ENCODE data around the gene RBM45. TPM values are rescaled to one million over a fixed set of nuclear protein-coding genes. Genes with fewer than 3 reads are reported as not detected.
A peak's percentile ranks its signal among the peaks of the same experiment; 100 is the strongest.
"Not testable (repeated sequence)": the region's sequence is repeated elsewhere in the genome, so short reads cannot be mapped to it uniquely, and the experiment has no call there.

The RBM45 gene, protein sequence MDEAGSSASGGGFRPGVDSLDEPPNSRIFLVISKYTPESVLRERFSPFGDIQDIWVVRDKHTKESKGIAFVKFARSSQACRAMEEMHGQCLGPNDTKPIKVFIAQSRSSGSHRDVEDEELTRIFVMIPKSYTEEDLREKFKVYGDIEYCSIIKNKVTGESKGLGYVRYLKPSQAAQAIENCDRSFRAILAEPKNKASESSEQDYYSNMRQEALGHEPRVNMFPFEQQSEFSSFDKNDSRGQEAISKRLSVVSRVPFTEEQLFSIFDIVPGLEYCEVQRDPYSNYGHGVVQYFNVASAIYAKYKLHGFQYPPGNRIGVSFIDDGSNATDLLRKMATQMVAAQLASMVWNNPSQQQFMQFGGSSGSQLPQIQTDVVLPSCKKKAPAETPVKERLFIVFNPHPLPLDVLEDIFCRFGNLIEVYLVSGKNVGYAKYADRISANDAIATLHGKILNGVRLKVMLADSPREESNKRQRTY
- 4.9 TPM for total RNA-seq
- long read RNA-seq, partial matches to known transcripts, result 0 of 11 reads
- long read RNA-seq, other reads (novel, unspliced or antisense), result 6 of 11 reads

- ATAC-seq (ENCODE audit: poor library complexity) (peak; percentile 99), DNase-seq (peak; percentile 97)
- intact Hi-C loops (cut with DNase I), result loop anchor here (5.0 to 10.0 kb wide), 2 partner anchors 82 to 300 kb away; partner anchors contain the start of gene OSBPL6
Measured at GRCh38 chr2:178112202-178113152, at the start of gene RBM45. TSS of gene RBM45 (plus strand) at chr2:178112437. CDS start at chr2:178112547, 110 bp downstream.

DNA sequence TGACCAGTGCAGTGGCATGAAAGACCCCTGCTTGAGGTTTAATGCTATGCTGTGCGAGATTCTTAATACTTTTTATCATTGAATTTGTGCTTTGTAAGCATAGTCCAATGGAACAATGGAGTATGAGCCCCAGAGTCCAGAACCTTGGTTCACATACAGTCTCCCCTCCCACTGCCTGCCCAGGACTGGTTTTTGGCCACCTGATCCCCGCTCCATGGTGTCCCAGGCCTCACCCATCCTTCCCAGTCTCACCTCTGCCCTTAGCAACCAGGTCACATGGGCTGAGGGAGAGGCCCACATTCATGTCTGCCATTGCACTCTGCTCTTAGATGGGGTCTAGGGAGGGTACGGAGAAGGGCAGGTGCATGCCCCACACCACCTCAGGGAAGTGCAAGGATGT lies 45.9 kb upstream of the RBM45 start:
- no peak for DNase-seq
- intact Hi-C loops (cut with DNase I), result no loop called here
- no peak for ATAC-seq (ENCODE audit: poor library complexity)

GRCh38 chr2:178066890-178067669 lies 45.2 kb upstream of the RBM45 start:
- no peak for ATAC-seq (ENCODE audit: poor library complexity)

DNA sequence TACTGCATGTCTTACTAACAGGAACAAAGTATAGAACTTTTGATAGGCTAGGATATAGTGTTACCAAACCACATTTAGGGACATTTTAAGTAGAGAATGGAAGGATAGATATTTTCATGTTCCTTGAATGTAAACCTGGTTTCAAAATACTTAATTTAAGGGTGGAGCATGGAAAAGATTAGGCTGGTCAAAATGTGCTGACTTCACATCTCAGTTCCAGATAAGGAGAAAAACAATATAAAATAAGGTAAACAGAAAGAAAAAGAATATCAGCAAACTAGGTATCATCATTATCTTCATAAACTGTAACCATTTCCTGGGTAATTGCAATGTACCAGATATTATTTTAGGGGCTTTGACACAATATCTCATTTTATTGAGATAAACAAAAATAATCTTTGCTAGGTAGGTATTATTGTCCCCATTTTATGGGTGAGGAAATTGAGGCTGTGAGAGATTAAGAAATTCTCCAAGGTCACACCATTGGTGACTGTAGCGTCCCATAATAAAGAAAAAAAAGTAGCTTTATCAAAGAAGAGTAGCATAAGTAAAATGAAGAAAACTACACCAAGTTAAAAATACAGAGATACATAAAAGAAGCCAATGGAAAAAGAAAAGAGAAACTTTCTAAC lies 43.3 kb upstream of the RBM45 start:
- DNase-seq (no peak), ATAC-seq (ENCODE audit: poor library complexity) (no peak)
- intact Hi-C loops (cut with DNase I), result no loop called here

More at GRCh38 chr2:178066890-178067669, 45.2 kb upstream of the RBM45 start:
- intact Hi-C loops (cut with DNase I), result no loop called here
- no peak for DNase-seq

GRCh38 chr2:178069551-178069950 lies 42.7 kb upstream of the RBM45 start:
- DNase-seq (no peak), ATAC-seq (ENCODE audit: poor library complexity) (peak; percentile 29)
- intact Hi-C loops (cut with DNase I), result no loop called here

GRCh38 chr2:178070824-178071223 lies 41.4 kb upstream of the RBM45 start:
- intact Hi-C loops (cut with DNase I), result no loop called here
- DNase-seq (no peak), ATAC-seq (ENCODE audit: poor library complexity) (no peak)

DNA sequence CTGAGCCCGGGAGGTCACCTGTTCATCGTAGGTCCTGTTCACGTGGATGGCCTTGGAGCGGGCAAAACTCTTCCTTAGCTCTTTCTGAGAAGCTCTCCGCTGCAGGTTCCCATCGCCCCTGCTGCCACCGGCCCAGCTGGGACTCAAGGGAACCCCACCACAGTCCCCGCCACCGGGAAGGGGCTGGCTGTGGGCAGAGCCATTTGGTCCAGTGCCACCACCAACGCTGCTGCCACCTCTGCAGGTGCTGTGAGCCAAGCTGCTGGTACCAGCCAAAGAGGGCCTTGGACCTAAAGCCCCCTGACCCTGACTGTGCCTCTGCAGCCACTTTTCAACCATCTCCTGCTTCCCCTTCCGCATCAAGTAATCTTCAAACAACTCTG lies 40.2 kb upstream of the RBM45 start:
- peak; percentile 11 for ATAC-seq (ENCODE audit: poor library complexity)
- DNase-seq, result no peak
- intact Hi-C loops (cut with DNase I), result no loop called here

GRCh38 chr2:178072383-178073301 lies 39.6 kb upstream of the RBM45 start, which contains the start of gene PDE11A:
TSS of gene PDE11A (minus strand) at chr2:178072777. CDS start at chr2:178072437, 340 bp downstream.
- peak; percentile 88 for DNase-seq
- intact Hi-C loops (cut with DNase I), result no loop called here
- ATAC-seq (ENCODE audit: poor library complexity), result peak; percentile 97

DNA sequence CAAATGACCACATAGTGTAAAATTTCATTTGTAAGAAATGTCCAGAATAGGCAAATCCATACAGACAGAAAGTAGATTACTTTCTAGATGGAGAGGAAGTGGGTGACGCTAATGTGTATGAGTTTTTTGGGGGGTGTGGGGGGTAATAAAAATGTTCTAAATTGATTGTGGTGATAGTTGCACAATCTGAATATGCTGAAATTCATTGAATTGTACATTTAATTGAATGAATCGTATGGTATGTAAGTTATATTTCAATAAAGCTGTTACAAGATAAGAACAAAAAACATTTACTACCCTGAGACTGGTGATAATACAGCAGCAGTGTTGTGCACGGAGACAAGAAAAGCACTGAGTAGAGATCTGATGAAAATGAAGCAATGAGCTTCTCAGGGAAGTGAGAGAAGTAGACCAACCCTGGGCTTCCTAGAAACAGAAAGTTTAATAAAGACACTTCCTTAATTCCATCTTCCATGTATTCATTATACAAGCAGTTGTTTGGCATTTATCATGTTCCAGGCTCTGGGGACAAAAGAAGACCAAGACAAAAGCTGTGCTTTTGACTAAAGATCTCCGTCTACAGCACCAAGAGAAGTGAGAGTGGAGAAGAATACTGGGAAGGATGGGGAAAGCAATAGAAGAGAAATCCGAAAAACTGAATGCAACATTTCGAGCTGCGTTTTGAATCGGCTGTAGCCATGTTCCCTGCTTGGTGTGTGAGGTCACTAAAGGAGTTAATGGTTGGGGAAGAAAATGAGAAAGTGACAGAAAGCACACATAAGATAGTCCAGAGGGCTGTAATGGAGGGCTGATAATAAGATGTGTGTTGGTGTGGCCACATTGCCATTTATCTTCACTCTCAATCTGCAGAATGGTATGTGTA lies 37.9 kb upstream of the RBM45 start:
- no peak for DNase-seq
- ATAC-seq (ENCODE audit: poor library complexity), result no peak
- intact Hi-C loops (cut with DNase I), result no loop called here

DNA sequence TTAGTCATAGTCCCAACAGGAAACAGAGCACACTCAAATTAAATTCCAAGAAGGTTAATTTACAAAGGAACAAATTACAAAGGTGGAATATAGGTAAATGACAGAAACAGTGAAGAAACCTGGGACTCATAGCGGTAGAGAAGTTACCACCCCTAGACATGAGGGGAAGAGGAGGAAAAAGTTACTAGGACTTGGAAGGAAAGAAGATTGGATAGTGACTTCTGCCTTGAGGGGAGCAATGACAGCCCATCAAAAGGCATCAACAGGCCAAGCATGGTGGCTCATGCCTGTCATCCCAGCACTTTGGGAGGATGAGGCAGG lies 37.3 kb upstream of the RBM45 start:
- intact Hi-C loops (cut with DNase I), result no loop called here
- ATAC-seq (ENCODE audit: poor library complexity) (no peak), DNase-seq (no peak)

DNA sequence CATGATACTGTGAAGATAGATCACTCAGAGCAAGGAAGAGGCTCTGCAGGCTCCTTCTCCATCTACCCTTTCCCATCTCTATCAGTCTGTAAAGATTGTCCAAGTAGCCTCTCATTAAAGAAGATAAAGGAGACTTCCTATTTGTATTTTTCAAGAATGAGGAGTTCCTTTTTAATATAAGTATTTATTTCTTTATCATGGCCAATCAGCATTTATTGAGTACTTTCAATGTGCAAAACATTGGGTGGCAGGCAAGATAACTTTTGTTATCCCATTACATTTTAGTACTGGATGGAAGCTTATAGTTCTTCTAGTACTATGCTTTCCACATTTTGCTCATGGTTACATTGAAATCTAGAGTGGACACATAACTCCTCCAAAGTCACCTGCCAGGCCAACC lies 36.1 kb upstream of the RBM45 start:
- intact Hi-C loops (cut with DNase I), result no loop called here
- ATAC-seq (ENCODE audit: poor library complexity) (no peak), DNase-seq (no peak)

- DNase-seq; ATAC-seq (ENCODE audit: poor library complexity); intact Hi-C loops (cut with DNase I): not testable (repeated sequence)
Measured at GRCh38 chr2:178079279-178079678, 33.0 kb upstream of the RBM45 start.

- ATAC-seq (ENCODE audit: poor library complexity) (no peak), DNase-seq (no peak)
- intact Hi-C loops (cut with DNase I), result no loop called here
Measured at GRCh38 chr2:178082408-178083045, 29.7 kb upstream of the RBM45 start.

DNA sequence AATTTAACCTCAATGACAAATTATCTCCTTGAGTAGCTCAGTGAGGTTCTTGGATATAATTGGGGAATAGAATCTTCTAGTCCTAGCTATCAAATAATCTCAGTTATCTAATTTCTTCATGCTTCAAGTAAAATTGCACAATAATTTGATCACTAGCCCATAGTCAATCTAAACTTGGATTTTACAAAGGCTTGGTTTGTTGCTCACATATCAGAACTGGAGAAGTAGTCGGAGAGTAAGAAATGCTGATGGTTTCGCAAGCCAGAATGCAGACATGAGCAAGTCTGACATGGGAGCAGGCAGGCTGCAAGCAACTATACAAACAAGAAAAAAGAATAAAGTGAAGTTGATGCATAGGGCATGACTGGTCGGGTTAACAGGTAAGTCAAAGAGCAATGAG lies 28.0 kb upstream of the RBM45 start:
- ATAC-seq (ENCODE audit: poor library complexity) (no peak), DNase-seq (no peak)
- intact Hi-C loops (cut with DNase I), result no loop called here

DNA sequence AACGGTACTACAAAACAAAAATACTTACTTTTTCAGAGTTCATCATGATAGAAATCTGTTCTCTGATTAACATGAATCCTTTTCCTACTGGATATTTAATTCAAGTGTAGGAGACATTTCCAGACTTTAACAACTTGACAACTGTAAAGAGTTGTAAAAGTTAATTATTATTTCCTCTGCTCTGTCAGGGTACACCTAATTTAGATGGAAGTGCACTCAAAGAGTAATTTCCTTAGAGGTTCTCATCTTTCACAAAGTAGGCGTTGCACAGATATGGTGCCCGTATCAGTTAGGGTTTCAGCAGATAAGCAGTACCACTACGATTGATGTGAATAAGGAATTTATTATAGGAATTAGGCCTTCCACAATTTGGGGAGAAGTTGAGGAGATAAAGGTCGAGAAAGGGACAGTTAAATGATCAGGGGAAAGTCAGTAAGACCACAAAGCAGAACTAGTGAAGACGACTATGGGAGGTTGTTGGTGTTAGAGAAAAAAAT lies 23.4 kb upstream of the RBM45 start:
- ATAC-seq (ENCODE audit: poor library complexity) (no peak), DNase-seq (no peak)
- intact Hi-C loops (cut with DNase I), result no loop called here

DNA sequence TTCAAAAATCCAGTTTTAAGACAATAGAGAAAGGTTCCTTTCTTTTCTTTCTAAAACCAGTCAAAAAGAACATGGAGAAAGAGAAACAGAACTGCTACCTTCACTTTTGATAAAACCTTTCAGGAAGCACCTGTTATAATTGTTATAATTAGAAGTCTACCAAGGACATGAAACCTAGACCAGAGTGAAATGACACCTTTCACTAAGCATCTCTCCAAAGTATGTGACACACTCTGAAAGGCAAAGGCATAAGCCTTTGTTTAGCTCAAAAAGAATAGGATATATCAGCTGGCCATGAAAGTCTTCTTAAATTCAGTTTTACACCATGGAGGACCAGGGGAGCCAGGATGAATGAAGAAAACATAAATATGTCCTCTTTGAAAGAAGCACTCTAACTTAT lies 18.8 kb upstream of the RBM45 start:
- intact Hi-C loops (cut with DNase I), result no loop called here
- DNase-seq (no peak), ATAC-seq (ENCODE audit: poor library complexity) (no peak)

Measured in Right ventricle myocardium superior (tissue), 1 donor.